Measurements from ENCODE around the gene EFCAB6.

The EFCAB6 gene

GRCh38 chr22:43528601-43529360, 283.3 kb downstream of the EFCAB6 start:
- no peak overlapping the region for H3K4me3 ChIP-seq (ENCODE audit: low read length)
- no peak for DNase-seq (ENCODE audit: low read depth)
- no peak for TF ChIP-seq CTCF (conservative IDR thresholded peaks at IDR 0.05; ENCODE audit: low read depth, low read length)

- DNase-seq (ENCODE audit: low read depth) = no peak
- H3K4me3 ChIP-seq (ENCODE audit: low read length) = no peak overlapping the region
- TF ChIP-seq CTCF (conservative IDR thresholded peaks at IDR 0.05; ENCODE audit: low read depth, low read length) = no peak
Measured at GRCh38 chr22:43526946-43527345, 285.2 kb downstream of the EFCAB6 start.

- no peak for TF ChIP-seq CTCF (conservative IDR thresholded peaks at IDR 0.05; ENCODE audit: low read depth, low read length)
- no peak overlapping the region for H3K4me3 ChIP-seq (ENCODE audit: low read length)
- no peak for DNase-seq (ENCODE audit: low read depth)
Measured at GRCh38 chr22:43526117-43526655, 285.9 kb downstream of the EFCAB6 start.

GRCh38 chr22:43521716-43522115, 290.4 kb downstream of the EFCAB6 start:
- TF ChIP-seq CTCF (conservative IDR thresholded peaks at IDR 0.05; ENCODE audit: low read depth, low read length) = no peak
- no peak for DNase-seq (ENCODE audit: low read depth)
- H3K4me3 ChIP-seq (ENCODE audit: low read length) = no peak overlapping the region

- no peak for DNase-seq (ENCODE audit: low read depth)
- H3K4me3 ChIP-seq (ENCODE audit: low read length) = no peak overlapping the region
Measured at GRCh38 chr22:43520632-43521039, 291.5 kb downstream of the EFCAB6 start.

GRCh38 chr22:43516996-43517635, 295.0 kb downstream of the EFCAB6 start:
- no peak for TF ChIP-seq CTCF (conservative IDR thresholded peaks at IDR 0.05; ENCODE audit: low read depth, low read length)
- no peak overlapping the region for H3K4me3 ChIP-seq (ENCODE audit: low read length)
- DNase-seq (ENCODE audit: low read depth) = no peak

More at GRCh38 chr22:43520632-43521039, 291.5 kb downstream of the EFCAB6 start:
- no peak for TF ChIP-seq CTCF (conservative IDR thresholded peaks at IDR 0.05; ENCODE audit: low read depth, low read length)

Data from retinal pigment epithelial cell (primary cell).